ENCODE results near the gene SYT7. TPM values are rescaled to one million over a fixed set of nuclear protein-coding genes. Genes with fewer than 3 reads are reported as not detected.

Gene SYT7
- total and polyA plus RNA-seq, 8 donors, result 2.1 to 8.4 (median 6.8) TPM

- intact Hi-C loops (cut with DNase I), result loop anchor here in 1 of 2 donors (5.0 to 10.0 kb wide), 2 partner anchors 40 to 147 kb away; no protein-coding TSS in a partner anchor
- Histone ChIP-seq H3K27ac (no peak overlapping the region), H3K9me3 (no peaks in the 10 kb centered on the region), H3K36me3 (peaks cover 0 to 14% of the 10 kb centered on the region in 2 donors), H3K4me3 (no peak overlapping the region), H3K4me1 (peaks cover 5 to 7% of the 10 kb centered on the region in 2 donors), H3K27me3 (peaks cover 0 to 18% of the 10 kb centered on the region in 2 donors)
- ATAC-seq (peak; percentile 55), DNase-seq (peak in 2 of 4 donors; percentile 51 to 88)
- TF ChIP-seq CTCF (IDR thresholded peaks at IDR 0.05), result peak; percentile 90 to 92
These were observed 103.1 kb downstream of the SYT7 start for GRCh38 chr11:61477727-61478148.

DNA sequence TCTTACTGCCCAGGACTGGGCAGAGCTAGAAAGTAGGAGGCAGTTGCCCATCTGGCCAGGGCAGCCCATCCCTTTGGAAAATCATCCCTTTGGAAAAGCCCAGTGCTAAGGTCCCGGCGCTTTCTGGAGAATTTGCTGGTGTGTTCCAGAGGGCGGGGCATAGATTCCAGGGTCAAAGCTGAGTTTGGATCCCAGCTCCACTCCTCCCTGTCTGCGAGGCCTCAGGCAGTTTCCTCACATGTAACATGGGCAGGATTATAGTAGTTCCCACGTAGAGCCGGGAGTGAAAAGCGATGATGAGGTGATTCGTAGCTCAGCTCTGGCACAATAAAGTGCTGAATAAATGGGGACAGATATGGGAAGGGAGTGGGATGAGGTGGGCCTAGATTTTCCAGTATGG lies 103.8 kb downstream of the SYT7 start:
- Histone ChIP-seq H3K4me1 (peaks cover 7 to 11% of the 10 kb centered on the region in 2 donors), H3K4me3 (no peak overlapping the region), H3K27ac (no peak overlapping the region), H3K27me3 (peaks cover 0 to 12% of the 10 kb centered on the region in 2 donors), H3K36me3 (peaks cover 0 to 15% of the 10 kb centered on the region in 2 donors), H3K9me3 (no peaks in the 10 kb centered on the region)
- intact Hi-C loops (cut with DNase I), result loop anchor here in 1 of 2 donors (5.0 to 10.0 kb wide), 2 partner anchors 40 to 148 kb away; no protein-coding TSS in a partner anchor
- no peak for ATAC-seq
- DNase-seq, result no peak
- no peak for TF ChIP-seq CTCF (IDR thresholded peaks at IDR 0.05)

GRCh38 chr11:61476371-61476770 lies 104.5 kb downstream of the SYT7 start:
- peaks cover 0 to 18% of the 10 kb centered on the region in 2 donors for H3K36me3 ChIP-seq
- ATAC-seq (no peak), DNase-seq (no peak)
- H3K9me3 ChIP-seq, result no peaks in the 10 kb centered on the region
- no peak overlapping the region for H3K4me3 ChIP-seq
- H3K27ac ChIP-seq, result no peak overlapping the region
- intact Hi-C loops (cut with DNase I), result loop anchor here in 1 of 2 donors (5.0 to 10.0 kb wide), 2 partner anchors 41 to 148 kb away; no protein-coding TSS in a partner anchor
- TF ChIP-seq CTCF (IDR thresholded peaks at IDR 0.05), result no peak
- peaks cover 13 to 16% of the 10 kb centered on the region in 2 donors for H3K4me1 ChIP-seq
- peaks cover 0 to 5% of the 10 kb centered on the region in 2 donors for H3K27me3 ChIP-seq

DNA sequence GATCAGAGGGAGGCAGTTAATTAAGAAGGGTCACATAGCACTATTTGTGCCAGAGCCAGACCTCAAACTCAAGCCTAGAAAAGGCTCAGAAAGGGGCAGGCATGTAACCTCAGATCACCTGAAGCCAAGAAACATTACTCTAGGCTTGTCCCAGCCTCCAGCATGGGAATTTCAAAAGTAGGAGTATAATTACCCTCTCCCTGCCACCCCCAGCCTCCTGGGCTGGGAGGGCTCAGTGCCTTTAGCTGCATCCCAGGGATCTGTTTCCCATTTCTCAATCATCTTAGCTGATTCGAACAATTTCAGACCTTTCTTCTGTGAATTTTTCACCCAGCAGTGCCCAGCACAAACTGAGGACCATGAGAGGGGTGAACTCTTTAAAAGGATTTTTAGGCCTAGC lies 105.4 kb downstream of the SYT7 start:
- no peak for ATAC-seq
- intact Hi-C loops (cut with DNase I), result loop anchor here in 1 of 2 donors (5.0 to 10.0 kb wide), 2 partner anchors 42 to 149 kb away; no protein-coding TSS in a partner anchor
- DNase-seq, result no peak
- peaks cover 0 to 28% of the 10 kb centered on the region in 2 donors for H3K36me3 ChIP-seq
- no peaks in the 10 kb centered on the region for H3K27me3 ChIP-seq
- H3K9me3 ChIP-seq, result no peaks in the 10 kb centered on the region
- peaks cover 13 to 16% of the 10 kb centered on the region in 2 donors for H3K4me1 ChIP-seq
- no peak overlapping the region for H3K4me3 ChIP-seq
- no peak for TF ChIP-seq CTCF (IDR thresholded peaks at IDR 0.05)
- no peak overlapping the region for H3K27ac ChIP-seq

DNA sequence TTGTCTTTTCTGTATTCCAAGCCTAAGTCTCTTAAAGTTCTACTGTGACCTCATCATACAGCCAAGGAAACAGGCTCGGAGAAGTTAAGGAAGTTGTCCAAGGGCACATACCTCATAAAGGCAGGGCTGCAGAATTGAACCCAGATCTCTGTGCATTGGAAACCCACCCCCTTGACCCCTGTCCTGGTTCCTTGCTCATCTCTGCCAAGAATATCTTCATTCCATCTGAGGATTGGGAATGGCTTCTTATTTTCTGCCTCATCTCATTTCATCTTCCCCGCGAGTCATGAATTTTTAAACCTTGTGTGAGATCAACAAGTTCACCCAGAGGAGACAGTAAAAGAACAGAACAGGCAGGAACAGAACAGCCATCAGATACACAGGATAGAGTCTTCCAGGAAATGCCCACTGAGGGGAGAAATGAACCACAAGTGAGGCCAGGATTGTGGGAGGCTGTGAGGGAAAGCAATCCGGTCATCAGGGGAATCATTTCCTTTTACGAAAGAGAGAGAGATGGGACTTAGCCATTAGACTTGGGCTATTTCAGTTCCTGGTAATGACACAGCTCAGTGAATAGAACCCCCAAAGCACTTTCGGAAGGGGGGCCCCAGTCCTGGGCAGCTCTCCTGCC lies 106.7 kb downstream of the SYT7 start:
- Histone ChIP-seq H3K27me3 (no peaks in the 10 kb centered on the region), H3K4me1 (peaks cover 13 to 16% of the 10 kb centered on the region in 2 donors), H3K36me3 (peaks cover 0 to 39% of the 10 kb centered on the region in 2 donors), H3K27ac (no peak overlapping the region), H3K9me3 (no peaks in the 10 kb centered on the region), H3K4me3 (no peak overlapping the region)
- no peak for TF ChIP-seq CTCF (IDR thresholded peaks at IDR 0.05)
- no peak for DNase-seq
- intact Hi-C loops (cut with DNase I), result loop anchor here in 1 of 2 donors (10.0 kb wide), 1 partner anchor 151 kb away; no protein-coding TSS in a partner anchor
- peak; percentile 15 for ATAC-seq

Data from left lung (tissue), 10 donors.